Coronary artery (tissue), 2 donors: Measurements from ENCODE around the gene CALML4.

Source experiments
- DNase-seq: peaks from one replicate; pipeline ENCODE4 v3.0.0-alpha.2; 2017; ENCODE audit warnings: low spot score
- H3K27ac ChIP-seq, 2 donors: fragments of 200-600 bp; sonication (generic); one replicate each; pipeline ENCODE4 v1.5.1; 2016 to 2019
- H3K4me3 ChIP-seq: fragments of 200-600 bp; sonication (generic); 2 replicates; pipeline ENCODE4 v1.5.1; 2016; ENCODE audit warnings: mild to moderate bottlenecking, moderate library complexity
- TF ChIP-seq, protein P1 (sequence below): fragments of 200-600 bp; sonication (generic); IDR thresholded peaks from one replicate; pipeline ENCODE4 v1.5.1; 2019; ENCODE audit warnings: antibody characterized with exemption

The CALML4 gene

DNA sequence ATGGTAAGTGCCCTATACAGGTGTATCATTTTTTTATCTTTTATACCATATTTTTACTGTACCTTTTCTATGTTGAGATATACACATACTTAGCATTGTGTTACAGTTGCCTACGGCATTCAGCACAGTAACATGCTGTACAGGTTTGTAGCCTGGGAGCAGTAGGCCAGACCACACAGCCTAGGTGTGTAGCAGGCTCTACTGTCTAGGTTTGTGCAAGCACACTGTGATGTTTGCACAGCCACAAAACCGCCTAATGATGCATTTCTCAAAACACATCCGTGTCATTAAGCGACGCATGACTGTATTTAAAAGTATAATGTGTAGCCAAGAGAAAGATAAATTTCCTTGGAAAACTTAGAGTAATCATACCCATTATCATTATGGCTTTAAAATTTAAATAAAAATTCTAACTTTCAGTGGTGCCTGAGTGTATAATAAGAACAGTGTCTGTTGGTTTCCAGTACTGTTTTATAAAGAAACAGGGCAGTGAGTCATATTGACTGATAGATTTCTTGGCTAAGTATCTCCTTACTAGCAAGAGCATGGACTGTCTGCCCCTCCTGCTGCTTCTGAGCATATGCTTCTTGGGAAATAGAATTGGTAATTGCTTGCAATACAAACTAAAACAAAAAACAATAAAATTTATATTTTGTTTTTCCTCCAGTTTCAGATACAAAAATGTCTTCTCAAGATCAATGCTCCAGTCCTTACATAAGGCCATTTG is 18.3 kb downstream of the CALML4 start:
- DNase-seq: no peak
- peak overlapping the region; percentile 58 to 78 for H3K27ac ChIP-seq
- H3K4me3 ChIP-seq: no peak overlapping the region

DNA sequence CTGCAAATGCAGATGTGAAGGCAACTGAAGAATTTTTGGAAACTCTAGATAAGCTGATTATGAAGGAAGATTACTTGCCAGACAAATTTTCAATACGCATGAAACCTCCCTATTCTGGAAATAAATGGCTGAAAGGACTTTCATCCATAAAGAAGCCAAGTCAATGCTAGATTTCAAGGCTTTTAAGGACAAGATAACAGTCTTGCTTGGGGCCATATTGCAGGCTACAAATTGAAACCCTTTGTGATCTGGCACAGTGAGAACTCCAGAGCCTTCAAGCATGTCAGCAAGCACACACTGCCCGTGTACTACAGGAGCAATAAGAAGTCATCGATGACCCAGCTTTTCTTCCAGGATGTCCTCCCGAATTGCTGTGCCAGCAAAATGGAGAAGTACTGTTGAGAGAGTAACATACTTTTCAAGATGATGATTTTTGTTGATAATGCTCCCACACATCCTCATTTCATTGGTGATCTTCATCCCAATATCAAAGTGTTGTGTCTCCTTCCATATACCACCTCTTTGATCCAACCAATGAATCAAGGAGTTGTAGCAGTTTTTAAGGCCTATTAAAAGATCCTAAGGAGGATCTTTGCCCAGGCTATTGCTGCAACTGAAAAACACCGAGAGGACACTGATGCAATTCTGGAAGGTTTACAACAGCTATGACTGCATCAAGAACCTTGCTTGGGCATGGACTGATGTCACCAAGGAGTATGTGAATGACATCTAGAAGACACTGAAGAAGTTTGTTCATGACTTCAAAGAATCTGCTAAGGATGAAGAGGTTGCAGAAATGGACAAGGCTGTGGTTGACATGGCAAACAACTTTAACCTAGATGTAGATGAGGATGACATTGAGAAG is 20.3 kb downstream of the CALML4 start:
- TF ChIP-seq, protein P1, sequence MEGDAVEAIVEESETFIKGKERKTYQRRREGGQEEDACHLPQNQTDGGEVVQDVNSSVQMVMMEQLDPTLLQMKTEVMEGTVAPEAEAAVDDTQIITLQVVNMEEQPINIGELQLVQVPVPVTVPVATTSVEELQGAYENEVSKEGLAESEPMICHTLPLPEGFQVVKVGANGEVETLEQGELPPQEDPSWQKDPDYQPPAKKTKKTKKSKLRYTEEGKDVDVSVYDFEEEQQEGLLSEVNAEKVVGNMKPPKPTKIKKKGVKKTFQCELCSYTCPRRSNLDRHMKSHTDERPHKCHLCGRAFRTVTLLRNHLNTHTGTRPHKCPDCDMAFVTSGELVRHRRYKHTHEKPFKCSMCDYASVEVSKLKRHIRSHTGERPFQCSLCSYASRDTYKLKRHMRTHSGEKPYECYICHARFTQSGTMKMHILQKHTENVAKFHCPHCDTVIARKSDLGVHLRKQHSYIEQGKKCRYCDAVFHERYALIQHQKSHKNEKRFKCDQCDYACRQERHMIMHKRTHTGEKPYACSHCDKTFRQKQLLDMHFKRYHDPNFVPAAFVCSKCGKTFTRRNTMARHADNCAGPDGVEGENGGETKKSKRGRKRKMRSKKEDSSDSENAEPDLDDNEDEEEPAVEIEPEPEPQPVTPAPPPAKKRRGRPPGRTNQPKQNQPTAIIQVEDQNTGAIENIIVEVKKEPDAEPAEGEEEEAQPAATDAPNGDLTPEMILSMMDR: no peak
- no peak for DNase-seq
- H3K27ac ChIP-seq: no peak overlapping the region

More for the DNA sequence above, 18.3 kb downstream of the CALML4 start:
- TF ChIP-seq, protein P1: no peak

DNA sequence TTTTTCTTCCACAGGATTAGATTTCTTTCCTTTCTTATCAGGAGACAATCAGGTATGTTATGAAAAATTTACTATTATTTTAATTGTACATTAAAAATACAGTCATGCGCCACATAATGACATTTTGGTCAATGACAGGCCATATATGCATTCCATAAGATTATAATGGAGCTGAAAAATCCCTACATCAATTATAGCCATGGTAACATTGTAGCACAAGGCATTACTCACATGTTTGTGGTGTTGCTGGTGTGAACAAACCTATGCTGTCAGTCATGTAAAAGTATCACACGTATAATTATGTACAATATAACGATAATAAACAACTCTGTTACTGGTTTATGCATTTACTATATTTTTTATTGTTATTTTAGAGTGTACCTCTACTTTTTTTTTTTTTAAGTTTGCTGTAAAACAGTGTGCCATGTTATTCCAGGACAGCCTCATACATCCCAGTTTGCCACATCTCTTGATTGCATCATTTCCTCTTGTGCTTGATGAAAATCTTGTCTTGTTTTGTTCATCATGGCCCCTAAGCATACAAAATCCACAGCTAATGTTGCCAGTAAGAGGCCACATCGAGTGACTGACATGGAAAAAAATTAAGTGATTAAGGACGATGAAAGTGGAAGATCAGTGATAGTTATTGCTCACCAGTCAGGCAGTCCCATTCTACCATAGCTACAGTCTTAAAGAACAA is 21.4 kb downstream of the CALML4 start:
- no peak overlapping the region for H3K27ac ChIP-seq

More for the DNA sequence above, 20.3 kb downstream of the CALML4 start:
- no peak overlapping the region for H3K4me3 ChIP-seq

DNA sequence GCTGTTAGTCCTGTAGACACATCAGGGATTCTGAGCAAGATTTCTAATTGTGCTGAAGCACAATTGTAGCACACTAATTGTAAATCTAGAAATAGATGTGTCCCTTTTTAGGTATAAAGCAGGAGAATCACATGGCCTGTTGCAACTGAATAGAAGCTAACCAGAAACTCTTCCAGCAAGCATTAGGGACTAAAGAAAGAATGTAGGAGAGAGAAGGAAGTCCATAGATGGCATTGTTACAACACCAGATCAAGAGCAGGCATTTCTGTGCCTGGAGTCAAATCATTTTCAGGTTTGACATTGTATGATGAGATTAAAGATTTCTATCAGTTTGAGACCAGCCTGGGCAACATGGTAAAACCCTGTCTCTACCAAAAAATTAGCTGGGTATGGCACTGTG is 27.4 kb downstream of the CALML4 start:
- DNase-seq: no peak
- Histone ChIP-seq H3K4me3 (no peak overlapping the region), H3K27ac (peak overlapping the region; percentile 9 to 68)
- TF ChIP-seq, protein P1: no peak

More for the DNA sequence above, 21.4 kb downstream of the CALML4 start:
- TF ChIP-seq, protein P1: no peak
- H3K4me3 ChIP-seq: no peak overlapping the region
- DNase-seq: no peak

DNA sequence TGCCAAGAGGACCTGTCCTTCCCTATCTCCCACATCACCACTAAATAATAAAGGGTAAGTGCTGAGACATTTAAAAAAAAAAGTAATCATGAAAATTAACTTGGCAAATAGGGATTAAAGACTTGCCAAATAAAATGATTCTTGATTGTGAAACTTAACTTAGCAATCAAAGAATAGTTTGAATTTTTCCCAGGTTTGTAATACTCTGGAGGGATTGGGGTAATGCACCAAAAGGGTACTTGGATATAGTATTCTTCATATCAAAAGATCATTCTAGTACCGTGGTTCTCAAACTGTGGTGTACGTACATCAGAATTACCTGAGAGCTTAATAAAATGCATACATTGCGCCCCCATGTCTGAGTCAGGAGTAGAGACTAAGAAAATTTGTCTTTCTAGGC is 28.5 kb downstream of the CALML4 start:
- no peak overlapping the region for H3K4me3 ChIP-seq
- peak overlapping the region in 1 of 2 donors; percentile 68 for H3K27ac ChIP-seq
- TF ChIP-seq, protein P1: no peak
- DNase-seq: no peak

DNA sequence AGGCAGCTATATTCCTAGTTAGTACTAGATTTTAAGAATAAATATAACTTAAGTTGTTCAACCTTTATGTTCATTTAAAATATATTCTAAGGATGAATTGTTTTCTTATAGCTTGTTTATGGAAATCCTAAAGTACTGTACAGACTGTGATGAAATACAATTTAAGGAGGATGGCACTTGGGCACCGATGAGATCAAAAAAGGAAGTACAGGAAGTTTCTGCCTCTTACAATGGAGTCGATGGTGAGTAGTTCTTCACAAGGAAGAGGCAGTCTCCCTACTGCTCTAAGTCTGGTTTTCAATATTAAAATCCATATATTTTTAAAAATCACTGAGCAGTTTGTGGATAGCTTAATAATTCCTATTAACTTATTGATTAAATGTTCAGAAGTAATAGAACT is 29.6 kb downstream of the CALML4 start:
- no peak for DNase-seq
- H3K4me3 ChIP-seq: no peak overlapping the region
- H3K27ac ChIP-seq: no peak overlapping the region
- TF ChIP-seq, protein P1: no peak
